GM20000 (cell line): ENCODE measurements around the gene VARS2.
A peak's percentile ranks its signal among the peaks of the same experiment; 100 is the strongest.
"Not testable (repeated sequence)": the region's sequence is repeated elsewhere in the genome, so short reads cannot be mapped to it uniquely, and the experiment has no call there.

ENCODE experiments used
- DNase-seq: peaks from one replicate; pipeline ENCODE4 v3.0.0; 2012; ENCODE audit warnings: low spot score
- TF ChIP-seq, protein P1 (sequence below): IDR thresholded peaks from 2 replicates; pipeline ENCODE4 v1.5.1; 2012; ENCODE audit warnings: mild to moderate bottlenecking, control low read depth; ENCODE audit errors: extremely low read depth, missing control alignments

Gene VARS2

DNA sequence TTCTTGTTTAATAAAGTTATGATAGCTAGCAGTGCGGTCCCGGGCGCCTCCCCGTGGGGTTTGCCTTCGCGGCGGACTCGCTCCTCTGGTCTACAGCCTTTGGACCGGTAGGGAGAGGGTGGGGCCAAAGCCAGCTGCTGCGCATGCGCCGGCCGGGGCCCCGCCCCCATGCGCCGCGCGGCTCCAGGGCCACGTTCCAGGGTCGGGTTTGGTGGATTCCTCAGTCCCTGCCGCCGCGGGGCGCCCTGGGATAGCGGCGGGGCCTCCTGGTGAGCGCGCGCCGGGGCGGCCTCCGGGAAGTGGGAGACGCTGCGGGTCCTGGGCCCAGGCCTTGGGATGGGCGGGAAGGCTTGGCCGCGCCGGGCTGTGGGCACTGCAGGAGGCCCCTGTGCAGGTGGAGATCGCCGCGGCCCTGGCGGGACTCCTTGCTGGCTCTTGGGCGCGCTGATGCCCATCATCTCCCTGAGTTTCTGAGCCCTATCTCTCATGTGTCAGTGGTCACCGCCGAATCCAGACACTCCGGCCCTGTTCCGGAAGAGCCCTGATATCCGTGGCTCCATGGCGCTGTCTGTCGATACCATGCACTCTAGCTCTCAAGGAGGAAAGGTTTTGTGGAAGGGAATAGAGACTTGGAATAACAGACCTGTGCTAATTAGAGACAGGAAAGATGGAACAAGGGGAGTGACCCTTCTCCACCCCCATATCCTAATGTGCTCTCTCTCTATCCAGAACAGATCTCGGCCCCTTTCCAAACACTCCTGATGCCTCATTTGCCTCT lies at the start of gene VARS2:
TSS of gene VARS2 (plus strand) at position 163 of the 778 bp plus-strand sequence. CDS start at position 762, 599 bp downstream.
- DNase-seq = peak; percentile 99
- TF ChIP-seq, protein P1, sequence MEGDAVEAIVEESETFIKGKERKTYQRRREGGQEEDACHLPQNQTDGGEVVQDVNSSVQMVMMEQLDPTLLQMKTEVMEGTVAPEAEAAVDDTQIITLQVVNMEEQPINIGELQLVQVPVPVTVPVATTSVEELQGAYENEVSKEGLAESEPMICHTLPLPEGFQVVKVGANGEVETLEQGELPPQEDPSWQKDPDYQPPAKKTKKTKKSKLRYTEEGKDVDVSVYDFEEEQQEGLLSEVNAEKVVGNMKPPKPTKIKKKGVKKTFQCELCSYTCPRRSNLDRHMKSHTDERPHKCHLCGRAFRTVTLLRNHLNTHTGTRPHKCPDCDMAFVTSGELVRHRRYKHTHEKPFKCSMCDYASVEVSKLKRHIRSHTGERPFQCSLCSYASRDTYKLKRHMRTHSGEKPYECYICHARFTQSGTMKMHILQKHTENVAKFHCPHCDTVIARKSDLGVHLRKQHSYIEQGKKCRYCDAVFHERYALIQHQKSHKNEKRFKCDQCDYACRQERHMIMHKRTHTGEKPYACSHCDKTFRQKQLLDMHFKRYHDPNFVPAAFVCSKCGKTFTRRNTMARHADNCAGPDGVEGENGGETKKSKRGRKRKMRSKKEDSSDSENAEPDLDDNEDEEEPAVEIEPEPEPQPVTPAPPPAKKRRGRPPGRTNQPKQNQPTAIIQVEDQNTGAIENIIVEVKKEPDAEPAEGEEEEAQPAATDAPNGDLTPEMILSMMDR = no peak

DNA sequence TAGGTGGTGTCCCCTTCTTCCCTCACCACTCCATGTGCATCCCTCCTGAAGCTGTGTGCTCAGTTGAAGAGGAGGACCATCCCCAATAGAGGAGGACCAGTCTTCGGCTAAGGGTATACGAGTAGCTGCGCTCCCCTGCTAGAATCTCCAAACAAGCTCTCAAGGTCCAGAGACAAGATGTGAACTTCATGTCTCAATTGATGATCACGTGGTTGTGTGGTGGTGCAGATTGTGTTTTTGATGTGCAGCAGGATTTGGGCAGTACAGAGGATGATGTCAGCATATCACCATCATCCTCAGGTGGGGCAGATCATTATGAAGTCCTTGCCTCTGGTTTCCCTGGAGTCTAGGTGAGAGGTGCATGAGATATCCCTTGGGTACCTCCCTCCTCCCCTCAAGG lies 49.7 kb upstream of the VARS2 start:
- TF ChIP-seq, protein P1 = no peak
- DNase-seq = no peak

DNA sequence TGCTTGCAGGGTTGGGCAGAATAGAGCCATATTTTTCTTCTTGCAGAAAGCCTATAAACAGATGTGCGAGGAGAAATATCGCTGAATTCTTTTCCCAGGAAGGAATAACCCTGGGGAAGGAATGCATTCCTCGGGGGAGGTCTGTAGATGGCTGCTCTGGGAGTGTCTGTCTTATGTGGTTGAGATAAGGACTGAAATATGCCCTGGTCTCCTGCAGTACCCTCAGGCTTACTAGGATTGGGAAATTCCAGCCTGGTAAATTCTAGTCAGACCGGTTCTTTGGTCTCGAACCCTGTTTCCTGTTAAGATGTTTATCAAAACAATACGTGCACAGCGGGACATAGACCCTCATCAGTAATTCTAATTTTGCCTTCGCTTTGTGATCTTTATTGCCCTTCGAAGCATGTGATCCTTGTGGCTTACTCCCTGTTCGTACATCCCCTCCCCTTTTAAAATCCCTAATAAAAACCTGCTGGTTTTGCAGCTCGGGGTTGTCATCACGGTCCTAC lies 44.7 kb upstream of the VARS2 start:
- not testable (repeated sequence) for DNase-seq

DNA sequence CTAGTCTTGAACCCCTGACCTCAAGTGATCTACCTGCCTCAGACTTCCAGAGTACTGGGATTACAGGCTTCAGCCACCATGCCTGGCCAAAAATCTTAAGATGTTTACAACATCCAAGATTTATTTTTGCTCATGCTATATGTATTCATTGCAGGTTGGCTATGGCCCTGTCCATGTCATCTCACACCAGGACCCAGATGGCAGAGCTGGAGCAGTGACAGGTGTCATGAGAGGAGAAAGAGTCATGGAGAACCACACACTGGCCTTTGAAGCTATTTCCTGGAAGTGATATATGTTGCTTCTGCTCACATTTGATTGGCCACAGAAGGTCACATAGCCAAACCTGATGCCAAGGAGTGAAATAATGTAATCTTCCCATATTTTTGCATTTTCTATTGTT lies 43.5 kb upstream of the VARS2 start:
- DNase-seq = no peak
- TF ChIP-seq, protein P1 = no peak

DNA sequence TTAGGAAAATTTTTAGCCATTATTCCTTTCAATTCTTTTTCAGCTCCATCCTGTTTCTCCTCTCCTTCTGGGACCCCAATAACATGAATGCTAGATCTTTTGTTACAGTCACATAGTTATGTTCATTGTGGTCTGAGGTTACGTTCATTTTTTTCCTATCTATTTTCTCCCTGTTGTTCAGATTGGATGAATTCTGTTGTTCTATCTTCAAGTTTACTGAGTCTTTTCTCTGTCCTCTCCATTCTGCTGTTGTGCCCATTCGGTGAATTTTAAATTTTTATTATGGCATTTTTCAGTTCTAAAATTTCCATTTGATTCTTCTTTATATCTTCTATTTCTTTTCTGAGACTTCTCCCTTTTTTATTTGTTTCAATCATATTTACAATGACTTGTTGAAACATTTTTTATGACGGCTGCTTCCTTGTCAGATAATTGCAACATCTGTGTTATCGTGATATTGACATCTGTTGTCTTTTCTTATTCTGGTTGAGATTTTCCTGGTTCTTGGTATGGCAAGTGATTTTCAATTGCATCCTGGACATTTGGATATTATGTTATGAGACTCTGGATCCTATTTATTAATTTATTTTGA lies 42.4 kb upstream of the VARS2 start:
- DNase-seq = no peak
- TF ChIP-seq, protein P1 = no peak

DNA sequence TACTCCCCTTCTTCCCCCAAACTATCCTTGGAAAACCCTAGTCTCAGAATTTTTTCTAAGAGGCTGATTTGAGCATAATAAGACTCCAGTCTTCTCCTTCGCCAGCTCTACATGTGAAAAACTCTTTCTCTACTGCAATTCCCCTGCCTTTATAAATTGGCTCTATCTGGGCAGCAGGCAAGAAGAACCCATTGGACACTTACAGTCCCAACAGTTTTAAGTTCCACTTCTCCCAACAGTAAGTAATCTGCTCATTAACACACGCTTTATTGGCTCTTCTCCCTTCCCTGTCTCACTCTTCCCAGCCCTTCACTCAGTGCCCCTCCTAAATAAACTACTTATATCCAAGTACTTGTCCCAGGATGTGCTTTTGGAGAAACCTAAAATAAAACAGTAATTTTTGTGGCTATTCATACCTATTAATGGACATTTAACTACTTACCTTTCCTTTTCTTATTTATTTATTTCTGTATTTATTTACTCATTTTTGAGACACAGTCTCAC lies 40.8 kb upstream of the VARS2 start:
- TF ChIP-seq, protein P1 = no peak
- no peak for DNase-seq

DNA sequence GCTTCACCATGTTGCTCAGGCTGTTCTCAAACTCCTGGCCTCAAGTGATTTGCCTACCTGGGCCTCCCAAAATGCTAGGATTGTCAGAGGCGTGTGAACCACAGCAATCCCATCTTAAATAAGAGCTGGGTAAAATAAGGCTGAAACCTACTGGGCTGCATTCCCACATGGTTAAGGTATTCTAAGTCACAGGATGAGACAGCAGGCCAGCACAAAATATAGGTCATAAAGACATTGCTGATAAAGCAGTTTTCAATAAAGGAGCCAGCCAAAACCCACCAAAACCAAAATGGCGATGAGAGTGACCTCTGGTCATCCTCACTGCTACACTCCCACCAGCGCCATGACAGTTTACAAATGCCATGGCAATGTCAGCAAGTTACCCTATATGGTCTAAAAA lies 40.2 kb upstream of the VARS2 start:
- not testable (repeated sequence) for DNase-seq

DNA sequence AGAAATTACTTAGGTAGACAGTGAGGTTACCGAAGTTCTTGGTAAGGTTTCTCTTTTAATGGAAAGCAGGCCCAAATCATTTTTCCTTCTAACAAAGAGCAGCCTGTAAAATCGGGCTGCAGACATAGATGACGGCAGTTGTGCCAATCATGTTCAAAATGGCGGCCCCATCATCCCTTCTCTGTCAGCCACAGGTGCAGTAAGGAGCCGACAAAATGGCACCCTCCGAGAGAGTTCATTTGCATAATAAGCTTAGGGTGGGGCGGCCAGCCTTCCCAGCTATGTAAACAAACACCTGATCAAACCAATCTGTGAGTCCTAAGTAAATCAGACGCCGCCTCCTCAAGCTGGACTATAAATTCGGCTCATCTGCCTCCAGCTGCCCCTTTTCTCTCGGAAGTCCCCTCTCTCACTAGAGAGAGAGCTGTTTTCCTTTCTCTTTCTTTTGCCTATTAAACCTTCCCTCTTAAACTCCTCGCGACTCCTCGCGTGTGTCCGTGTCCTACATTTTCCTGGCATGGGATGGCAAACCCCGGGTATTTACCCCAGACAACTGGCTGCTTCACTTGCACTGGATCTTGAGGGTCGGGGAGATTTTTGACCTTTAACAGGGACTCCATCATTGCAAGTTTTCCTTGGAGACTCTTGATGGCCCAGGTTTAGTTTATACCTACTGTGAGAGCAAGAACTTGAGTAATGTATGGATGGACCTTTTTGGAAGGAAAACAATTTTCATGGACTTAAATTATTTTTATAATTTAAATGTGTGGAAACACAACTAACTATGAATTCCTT lies 38.6 kb upstream of the VARS2 start:
- TF ChIP-seq, protein P1 = no peak
- DNase-seq = no peak
